Adipocyte (in vitro differentiated cells): ENCODE data around the gene PDCL2.

Source experiments
- DNase-seq: peaks from one replicate; pipeline ENCODE4 v3.0.0-alpha.2; 2015; ENCODE audit warnings: low read depth
- H3K27me3 ChIP-seq: replicated peaks from 2 replicates; pipeline ENCODE4 v1.7.0; 2013; ENCODE audit warnings: mild to moderate bottlenecking, low read length, moderate library complexity; ENCODE audit not compliant: control insufficient read depth, insufficient read depth
- H3K36me3 ChIP-seq: 2 replicates; pipeline ENCODE4 v1.7.0; 2013; ENCODE audit warnings: low read length, mild to moderate bottlenecking, moderate library complexity; ENCODE audit not compliant: control insufficient read depth, insufficient read depth, severe bottlenecking
- H3K4me1 ChIP-seq: 2 replicates; pipeline ENCODE4 v1.7.0; 2013; ENCODE audit warnings: mild to moderate bottlenecking, low read length, moderate library complexity; ENCODE audit not compliant: control insufficient read depth, insufficient read depth
- H3K4me3 ChIP-seq: 2 replicates; pipeline ENCODE4 v1.7.0; 2013; ENCODE audit warnings: mild to moderate bottlenecking, low read length, moderate library complexity
- H3K9ac ChIP-seq: 2 replicates; pipeline ENCODE4 v1.7.0; 2013; ENCODE audit warnings: mild to moderate bottlenecking, low read length, moderate library complexity
- H3K9me3 ChIP-seq: 2 replicates; pipeline ENCODE4 v1.7.0; 2013; ENCODE audit warnings: mild to moderate bottlenecking, low read length, moderate library complexity; ENCODE audit not compliant: control insufficient read depth

PDCL2 gene

DNA sequence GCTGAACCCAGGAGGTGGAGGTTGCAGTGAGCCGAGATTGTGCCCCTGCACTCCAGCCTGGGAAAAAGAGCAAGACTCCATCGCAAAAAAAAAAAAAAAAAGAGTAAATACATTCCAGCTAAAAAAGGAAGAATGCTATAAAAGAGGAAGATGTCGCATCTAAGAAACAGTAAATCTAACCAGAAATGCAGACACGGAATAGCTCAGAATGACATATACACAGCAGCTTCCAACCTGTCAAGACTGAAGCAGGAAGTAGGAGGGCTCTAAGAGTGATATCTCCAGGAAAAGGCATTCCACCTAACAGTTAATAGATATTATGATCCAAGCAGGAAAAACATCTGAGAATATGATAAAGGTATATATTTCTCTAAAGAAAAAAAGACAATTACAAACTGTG lies 61.4 kb downstream of the PDCL2 start:
- Histone ChIP-seq H3K9ac (no peak overlapping the region), H3K4me1 (no peaks in the 10 kb centered on the region), H3K27me3 (no peaks in the 10 kb centered on the region), H3K36me3 (peaks cover 3% of the 10 kb centered on the region), H3K4me3 (no peak overlapping the region), H3K9me3 (peaks cover 5% of the 10 kb centered on the region)
- no peak for DNase-seq

- Histone ChIP-seq H3K9me3 (peaks cover 5% of the 10 kb centered on the region), H3K4me1 (peaks cover 2% of the 10 kb centered on the region), H3K9ac (no peak overlapping the region), H3K4me3 (no peak overlapping the region), H3K36me3 (peaks cover 3% of the 10 kb centered on the region), H3K27me3 (no peaks in the 10 kb centered on the region)
- DNase-seq, result no peak
Observed at GRCh38 chr4:55530167-55530566, 61.9 kb downstream of the PDCL2 start.

DNA sequence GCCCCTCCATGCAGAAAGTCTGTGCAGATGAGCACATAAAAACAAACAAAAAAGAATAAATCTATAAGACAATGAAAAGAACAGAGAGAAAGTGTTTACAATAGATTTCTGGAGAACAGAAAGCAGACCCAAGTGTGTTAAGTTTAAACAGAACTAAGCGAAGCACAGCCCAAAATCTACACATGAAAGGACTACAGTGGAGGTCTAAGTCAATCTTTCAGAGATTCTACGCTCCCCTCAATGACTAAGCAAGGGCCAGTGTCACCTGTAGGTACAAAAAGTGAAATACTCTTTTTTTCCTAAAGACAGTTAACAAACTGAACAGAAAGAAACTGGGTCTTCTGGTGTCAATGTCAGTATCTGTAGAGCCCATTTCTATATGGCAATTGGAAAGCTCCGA lies 63.6 kb downstream of the PDCL2 start:
- Histone ChIP-seq H3K27me3 (no peaks in the 10 kb centered on the region), H3K4me3 (no peak overlapping the region), H3K9me3 (peaks cover 5% of the 10 kb centered on the region), H3K4me1 (peaks cover 10% of the 10 kb centered on the region), H3K9ac (no peak overlapping the region), H3K36me3 (peaks cover 3% of the 10 kb centered on the region)
- no peak for DNase-seq

DNA sequence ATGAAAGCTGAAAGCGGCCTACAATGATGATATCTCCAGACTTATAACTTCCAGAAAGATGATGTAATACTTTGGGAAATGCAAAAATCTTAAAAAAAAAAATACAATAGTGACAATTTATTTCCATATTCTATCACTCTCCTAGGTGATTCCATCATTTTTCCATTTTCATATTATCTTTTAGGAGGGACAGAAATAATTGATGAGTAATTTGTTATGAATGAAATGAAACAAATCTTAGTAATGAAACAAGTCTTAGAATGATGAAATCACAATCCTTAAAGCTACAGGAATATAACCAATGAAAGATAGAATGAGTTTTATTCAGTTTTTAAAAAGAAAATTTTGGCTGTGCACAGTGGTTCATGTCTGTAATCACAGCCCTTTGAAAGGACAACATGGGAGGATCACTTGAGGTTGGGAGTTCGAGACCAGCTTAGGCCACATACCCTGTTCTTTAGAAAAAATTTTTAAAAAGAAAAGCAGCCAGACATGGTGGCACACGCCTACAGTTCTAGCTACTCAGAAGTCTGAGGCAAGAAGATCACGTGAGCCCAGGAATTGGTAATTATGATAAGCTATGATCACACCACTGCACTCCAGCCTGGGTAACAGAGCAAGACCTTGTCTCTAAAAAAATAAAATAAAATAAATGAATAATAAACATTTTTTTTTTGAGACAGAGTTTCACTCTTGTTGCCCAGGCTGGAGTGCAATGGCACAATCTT lies 67.0 kb downstream of the PDCL2 start:
- peak overlapping the region; percentile 51 for H3K9ac ChIP-seq
- H3K4me3 ChIP-seq, result peak overlapping the region; percentile 56
- DNase-seq, result peak; percentile 68
- peaks cover 12% of the 10 kb centered on the region for H3K4me1 ChIP-seq
- H3K36me3 ChIP-seq, result peaks cover 3% of the 10 kb centered on the region
- no peaks in the 10 kb centered on the region for H3K27me3 ChIP-seq
- H3K9me3 ChIP-seq, result no peaks in the 10 kb centered on the region

GRCh38 chr4:55518442-55518841 lies 73.6 kb downstream of the PDCL2 start:
- Histone ChIP-seq H3K9ac (no peak overlapping the region), H3K36me3 (no peaks in the 10 kb centered on the region), H3K4me3 (no peak overlapping the region), H3K27me3 (no peaks in the 10 kb centered on the region), H3K4me1 (peaks cover 10% of the 10 kb centered on the region), H3K9me3 (no peaks in the 10 kb centered on the region)
- no peak for DNase-seq

GRCh38 chr4:55517526-55518229 lies 74.4 kb downstream of the PDCL2 start:
- no peaks in the 10 kb centered on the region for H3K27me3 ChIP-seq
- no peak overlapping the region for H3K4me3 ChIP-seq
- no peak overlapping the region for H3K9ac ChIP-seq
- no peak for DNase-seq
- peaks cover 10% of the 10 kb centered on the region for H3K4me1 ChIP-seq
- H3K36me3 ChIP-seq, result no peaks in the 10 kb centered on the region
- no peaks in the 10 kb centered on the region for H3K9me3 ChIP-seq

- H3K4me3 ChIP-seq, result no peak overlapping the region
- no peak for DNase-seq
- H3K27me3 ChIP-seq, result no peaks in the 10 kb centered on the region
- peaks cover 4% of the 10 kb centered on the region for H3K36me3 ChIP-seq
- H3K4me1 ChIP-seq, result peaks cover 13% of the 10 kb centered on the region
- H3K9ac ChIP-seq, result no peak overlapping the region
- no peaks in the 10 kb centered on the region for H3K9me3 ChIP-seq
Observed at GRCh38 chr4:55512922-55513571, 79.0 kb downstream of the PDCL2 start.

DNA sequence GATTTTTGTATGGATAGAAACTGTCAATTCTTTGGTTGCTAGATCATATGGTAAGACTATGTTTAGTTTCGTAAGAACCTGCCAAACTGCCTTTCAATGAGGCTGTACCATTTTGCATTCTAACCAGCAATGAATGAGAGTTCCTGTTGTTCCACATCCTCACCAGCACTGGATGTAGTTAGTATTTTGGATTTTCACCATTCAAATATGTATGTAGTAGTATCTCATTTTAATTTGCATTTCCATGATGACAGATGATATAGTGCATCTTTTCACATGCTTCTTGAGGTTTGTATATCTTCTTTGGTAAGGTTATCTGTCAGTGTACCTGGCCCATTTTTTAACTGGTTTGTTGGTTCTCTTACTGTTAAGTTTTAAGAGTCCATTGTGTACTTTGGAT lies 80.0 kb downstream of the PDCL2 start:
- Histone ChIP-seq H3K9ac (no peak overlapping the region), H3K36me3 (peaks cover 4% of the 10 kb centered on the region), H3K27me3 (no peaks in the 10 kb centered on the region), H3K4me1 (peaks cover 19% of the 10 kb centered on the region), H3K9me3 (no peaks in the 10 kb centered on the region), H3K4me3 (no peak overlapping the region)
- no peak for DNase-seq

DNA sequence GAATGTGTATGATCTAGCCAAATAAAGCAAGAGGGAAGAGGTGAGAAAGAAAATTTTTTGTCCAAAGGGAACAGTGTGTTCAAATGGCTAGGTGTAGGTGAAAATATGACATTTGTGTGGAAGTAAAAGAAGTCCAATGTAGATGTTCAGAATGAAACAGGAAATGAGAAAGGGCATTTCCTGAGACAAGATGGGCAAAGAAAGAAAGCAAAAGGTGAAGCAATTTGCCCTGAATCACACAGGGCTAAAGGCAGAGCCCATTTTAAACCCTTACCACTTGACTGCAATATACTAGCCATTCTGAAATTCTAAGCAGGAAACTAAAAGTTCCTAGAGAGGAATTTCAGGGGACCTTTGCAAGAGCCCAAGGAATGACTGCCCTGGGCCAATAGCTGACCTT lies 81.4 kb downstream of the PDCL2 start:
- no peak for DNase-seq
- H3K27me3 ChIP-seq, result no peaks in the 10 kb centered on the region
- H3K4me3 ChIP-seq, result no peak overlapping the region
- H3K4me1 ChIP-seq, result peaks cover 19% of the 10 kb centered on the region
- H3K36me3 ChIP-seq, result peaks cover 4% of the 10 kb centered on the region
- H3K9me3 ChIP-seq, result no peaks in the 10 kb centered on the region
- H3K9ac ChIP-seq, result no peak overlapping the region

GRCh38 chr4:55509266-55509665 lies 82.8 kb downstream of the PDCL2 start:
- H3K4me1 ChIP-seq, result peaks cover 14% of the 10 kb centered on the region
- no peak overlapping the region for H3K4me3 ChIP-seq
- H3K27me3 ChIP-seq, result no peaks in the 10 kb centered on the region
- DNase-seq, result no peak
- H3K36me3 ChIP-seq, result peaks cover 4% of the 10 kb centered on the region
- no peak overlapping the region for H3K9ac ChIP-seq
- no peaks in the 10 kb centered on the region for H3K9me3 ChIP-seq

GRCh38 chr4:55507612-55508011 lies 84.4 kb downstream of the PDCL2 start:
- DNase-seq, result peak; percentile 25
- H3K36me3 ChIP-seq, result peaks cover 4% of the 10 kb centered on the region
- no peaks in the 10 kb centered on the region for H3K27me3 ChIP-seq
- no peaks in the 10 kb centered on the region for H3K9me3 ChIP-seq
- H3K4me3 ChIP-seq, result no peak overlapping the region
- H3K4me1 ChIP-seq, result peaks cover 21% of the 10 kb centered on the region
- H3K9ac ChIP-seq, result no peak overlapping the region
